HG02571 (cell line): Measurements from ENCODE around the gene SPRYD3.
"Not testable (repeated sequence)": the region's sequence is repeated elsewhere in the genome, so short reads cannot be mapped to it uniquely, and the experiment has no call there.

ENCODE experiments used
- ATAC-seq: cut with Tn5 transposase; IDR thresholded peaks from one replicate; pipeline ENCODE4 v1.9.1; 2021; ENCODE audit warnings: mild to moderate bottlenecking, moderate library complexity; ENCODE audit not compliant: unreplicated experiment

SPRYD3 gene

GRCh38 chr12:53051881-53052412 lies 27.2 kb downstream of the SPRYD3 start:
- no peak for ATAC-seq

- ATAC-seq = no peak
Observed at GRCh38 chr12:53051058-53051880, 27.9 kb downstream of the SPRYD3 start.

GRCh38 chr12:53050426-53051057 lies 28.6 kb downstream of the SPRYD3 start:
- ATAC-seq = no peak

GRCh38 chr12:53049571-53050318 lies 29.4 kb downstream of the SPRYD3 start, which contains the start of gene TNS2:
Gene TNS2 (plus strand): TSS chr12:53050065. CDS start chr12:53050186, 121 bp downstream.
- no peak for ATAC-seq

GRCh38 chr12:53048780-53049401 lies 30.3 kb downstream of the SPRYD3 start:
- ATAC-seq = no peak

- ATAC-seq = no peak
Observed at GRCh38 chr12:53048033-53048779, 31.0 kb downstream of the SPRYD3 start.

DNA sequence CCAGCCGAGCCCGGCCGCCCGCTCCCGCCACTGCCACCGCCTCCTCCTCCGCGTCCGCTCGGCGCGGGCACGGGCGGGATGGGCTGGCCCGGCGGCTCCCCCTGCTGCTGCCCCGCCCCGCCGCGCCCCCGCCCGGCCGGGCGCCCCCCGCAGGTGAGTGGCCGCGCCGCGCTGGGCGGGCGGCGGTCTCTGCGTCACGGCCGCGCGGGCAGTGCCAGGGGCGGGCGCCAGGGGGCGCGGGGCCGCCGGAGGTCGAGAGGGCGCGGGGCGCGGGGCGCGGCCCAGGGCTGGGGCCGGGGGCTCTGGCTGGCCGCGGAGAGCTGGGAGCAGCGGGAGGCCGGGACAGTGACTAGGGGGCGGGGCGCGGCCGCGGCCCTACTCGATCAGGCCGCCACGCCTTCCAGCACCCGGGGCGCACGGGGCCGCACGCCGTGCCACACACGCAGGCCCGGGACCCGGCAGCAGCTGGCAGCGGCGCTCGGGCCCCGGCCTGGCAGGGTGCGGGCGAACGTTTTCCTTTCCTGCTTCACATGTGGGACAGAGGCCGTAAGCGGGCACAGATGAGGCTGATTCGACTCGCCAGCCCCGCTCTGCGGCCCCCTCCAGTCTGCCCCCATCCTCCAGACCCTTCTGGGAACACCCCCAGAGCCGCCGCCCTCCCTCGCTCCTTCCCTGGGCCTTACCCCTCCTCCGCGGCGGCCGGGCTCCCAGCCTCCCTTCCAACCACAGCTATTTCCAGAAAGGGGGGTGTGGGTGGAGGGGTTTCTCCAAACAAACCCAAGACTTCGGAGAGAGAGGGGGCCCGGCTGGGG lies 31.8 kb downstream of the SPRYD3 start:
- peak; percentile 54 for ATAC-seq

DNA sequence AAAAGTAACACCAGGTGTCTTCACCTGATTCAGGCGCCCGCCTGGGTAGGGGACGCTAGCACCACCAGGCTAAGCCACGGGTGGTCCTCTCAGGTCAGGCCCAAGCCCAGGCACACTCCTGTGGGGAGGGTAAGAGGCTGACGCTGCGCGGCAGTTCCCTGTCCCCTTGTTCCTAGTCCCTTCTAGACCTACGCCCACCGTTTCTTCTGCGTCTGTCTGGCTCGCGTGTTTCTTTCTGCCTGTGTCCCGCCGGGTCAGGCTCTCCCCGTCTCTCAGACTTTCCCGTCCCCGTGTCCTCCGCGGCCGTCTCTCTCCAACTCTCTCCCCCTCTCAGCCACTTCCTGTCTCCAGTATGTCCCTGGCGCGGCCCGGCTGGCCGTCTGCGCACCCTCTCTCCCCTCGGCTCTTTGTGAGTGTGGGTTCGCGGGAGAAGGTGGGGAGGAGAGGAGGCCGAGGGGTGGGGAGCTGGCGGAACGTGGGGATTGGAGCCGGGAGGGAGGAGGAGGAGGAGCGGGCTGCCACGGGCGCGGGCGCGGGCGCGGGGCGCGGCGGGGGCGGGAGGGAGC lies 32.5 kb downstream of the SPRYD3 start:
- ATAC-seq = peak; percentile 14

- ATAC-seq = no peak
Observed at GRCh38 chr12:53045696-53046045, 33.5 kb downstream of the SPRYD3 start.

GRCh38 chr12:53044896-53045695 lies 34.1 kb downstream of the SPRYD3 start:
- no peak for ATAC-seq

- no peak for ATAC-seq
Observed at GRCh38 chr12:53044052-53044581, 35.1 kb downstream of the SPRYD3 start.

DNA sequence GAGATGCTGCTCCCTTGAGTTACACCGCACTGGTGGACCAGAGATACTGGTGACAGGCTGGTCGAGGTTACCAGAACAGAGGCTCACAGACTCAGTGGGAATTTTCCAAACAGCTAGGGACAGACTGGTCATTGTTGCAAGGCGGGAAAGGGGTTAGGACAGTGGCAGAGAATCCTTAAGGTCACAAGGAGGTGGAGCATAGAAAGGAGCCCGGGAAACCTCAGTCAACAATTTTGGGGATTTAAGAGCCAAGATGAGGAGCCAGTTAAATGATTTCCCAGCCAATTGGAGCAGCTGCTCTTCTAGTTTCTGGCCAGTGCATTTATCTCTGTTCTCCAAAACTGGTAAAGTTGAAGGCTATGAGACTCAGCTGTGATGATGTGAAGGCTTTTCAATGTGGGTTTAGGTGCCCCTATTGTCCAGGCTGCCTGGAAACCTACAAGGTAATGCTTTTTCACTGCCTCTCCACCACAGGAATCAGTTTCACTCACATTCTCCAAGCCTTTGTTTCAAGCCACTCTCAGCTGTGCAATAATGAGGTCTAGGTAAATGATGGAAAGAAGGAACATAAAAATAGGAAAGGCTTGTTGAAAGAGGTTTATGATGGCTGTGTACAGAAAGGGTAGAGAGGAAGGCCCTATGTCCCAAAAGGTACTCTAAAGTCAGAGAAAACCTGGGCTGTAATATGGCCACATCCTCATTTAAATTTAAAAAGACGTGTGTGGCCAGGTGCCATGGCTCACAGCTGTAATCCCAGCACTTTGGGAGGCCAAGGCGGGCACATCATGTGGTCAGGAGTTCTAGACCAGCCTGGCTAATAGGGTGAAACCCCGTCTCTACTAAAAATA lies 36.4 kb downstream of the SPRYD3 start:
- no peak for ATAC-seq

DNA sequence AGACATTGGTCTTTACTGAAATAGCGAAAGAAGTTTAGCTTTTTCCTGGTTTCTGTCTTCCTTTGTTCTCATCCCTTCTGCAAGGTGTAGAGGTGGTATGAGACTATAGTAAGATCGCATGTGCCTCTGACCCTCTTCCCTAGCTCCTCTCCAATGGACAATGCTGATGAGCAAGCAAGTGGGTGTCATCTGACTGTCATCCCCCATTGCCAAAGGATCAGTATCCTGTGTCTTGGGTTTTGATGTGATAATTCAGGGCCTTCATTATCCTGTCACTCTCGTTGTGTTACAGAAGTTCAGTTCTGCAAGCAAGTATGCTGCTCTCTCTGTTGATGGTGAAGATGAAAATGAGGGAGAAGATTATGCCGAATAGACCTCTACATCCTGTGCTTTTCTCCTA lies 39.3 kb downstream of the SPRYD3 start:
- no peak for ATAC-seq

DNA sequence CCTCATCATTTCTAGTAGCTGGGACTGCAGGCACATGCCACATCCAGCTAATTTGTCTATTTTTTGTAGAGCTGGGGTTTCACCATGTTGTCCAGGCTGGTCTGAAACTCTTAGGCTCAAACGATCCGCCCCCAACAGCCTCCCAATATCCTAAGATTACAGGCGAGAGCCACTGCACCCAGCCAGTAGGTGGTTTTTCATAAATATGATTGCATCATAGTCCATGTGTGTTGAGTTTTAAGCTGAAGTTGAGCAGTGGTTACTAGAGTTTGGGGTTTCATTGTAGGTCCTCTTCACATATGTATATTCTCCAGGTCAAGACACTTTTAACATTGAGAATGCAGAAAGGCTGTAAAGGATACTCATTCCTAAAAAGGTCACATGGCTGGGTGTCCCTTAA lies 42.4 kb downstream of the SPRYD3 start:
- no peak for ATAC-seq

GRCh38 chr12:53034459-53034858 lies 44.7 kb downstream of the SPRYD3 start:
- no peak for ATAC-seq

DNA sequence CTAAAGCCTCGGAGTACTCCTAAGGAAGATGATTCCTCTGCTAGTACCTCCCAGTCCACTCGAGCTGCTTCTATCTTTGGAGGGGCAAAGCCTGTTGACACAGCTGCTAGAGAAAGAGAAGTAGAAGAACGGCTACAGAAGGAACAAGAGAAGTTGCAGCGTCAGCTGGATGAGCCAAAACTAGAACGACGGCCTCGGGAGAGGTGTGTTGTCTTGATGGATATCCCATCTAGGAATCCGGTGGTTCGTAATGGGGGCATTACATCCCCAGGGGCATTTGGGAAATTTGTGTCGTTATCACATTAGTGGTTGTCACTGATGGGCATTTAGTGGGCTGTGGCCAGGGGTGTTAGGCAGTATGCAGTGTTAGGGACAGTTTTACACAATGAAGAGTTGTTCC lies 45.4 kb downstream of the SPRYD3 start:
- ATAC-seq = not testable (repeated sequence)

GRCh38 chr12:53031616-53032015 lies 47.6 kb downstream of the SPRYD3 start:
- no peak for ATAC-seq
